Inferior parietal cortex (tissue), 1 donor: ENCODE data around the gene ZNF518A.
A peak's percentile ranks its signal among the peaks of the same experiment; 100 is the strongest.

Experiments
- DNase-seq: peaks from one replicate; pipeline ENCODE4 v3.0.0-alpha.2; 2016; ENCODE audit errors: extremely low spot score

ZNF518A gene

GRCh38 chr10:96129387-96130325 is at the start of gene ZNF518A:
TSS of gene ZNF518A (plus strand) at chr10:96130297. CDS start at chr10:96156323, 26,026 bp downstream.
- peak; percentile 93 for DNase-seq

DNA sequence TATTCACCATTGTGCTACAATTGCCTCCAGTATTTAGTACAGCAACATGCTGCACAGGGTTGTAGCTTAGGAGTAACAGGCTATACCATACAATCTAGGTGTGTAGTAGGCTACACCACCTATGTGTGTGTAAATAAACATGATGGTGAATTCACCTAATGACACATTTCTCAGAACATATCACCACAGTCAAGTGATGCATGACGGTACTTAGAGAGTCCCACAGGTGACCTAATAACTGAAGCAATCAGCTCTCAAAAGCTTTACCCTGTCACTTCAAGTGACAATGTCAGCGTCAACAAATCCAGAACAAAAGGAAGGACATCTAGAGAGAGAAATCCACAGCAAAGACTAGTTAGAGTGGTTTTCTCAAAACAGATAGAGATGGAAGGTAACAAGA is 47.9 kb upstream of the ZNF518A start:
- no peak for DNase-seq

GRCh38 chr10:96082748-96083147 is 47.3 kb upstream of the ZNF518A start:
- no peak for DNase-seq

DNA sequence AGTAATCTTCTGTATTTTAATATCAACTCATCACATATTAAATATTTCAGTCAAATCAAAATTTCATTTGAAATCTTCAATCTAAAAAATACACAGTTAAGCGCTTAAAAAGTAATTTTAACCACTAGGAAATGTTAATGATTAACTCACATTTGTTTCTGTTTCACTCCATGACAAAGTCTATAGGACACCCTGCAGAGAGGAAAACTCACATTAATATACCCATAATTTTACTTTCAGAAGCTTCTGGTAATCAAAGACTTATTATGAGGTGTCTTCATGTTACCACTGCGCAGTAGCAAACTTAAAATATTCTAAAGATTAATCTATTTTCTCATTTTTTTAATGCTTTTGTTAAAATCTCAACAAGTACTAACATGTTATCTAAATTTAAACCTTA is 41.0 kb upstream of the ZNF518A start:
- DNase-seq: no peak

- DNase-seq: peak; percentile 95
These were observed 40.2 kb upstream of the ZNF518A start for GRCh38 chr10:96089670-96090462.

- no peak for DNase-seq
These were observed 39.7 kb upstream of the ZNF518A start for GRCh38 chr10:96090463-96090800.

GRCh38 chr10:96092999-96093767 is 36.9 kb upstream of the ZNF518A start:
- no peak for DNase-seq

DNA sequence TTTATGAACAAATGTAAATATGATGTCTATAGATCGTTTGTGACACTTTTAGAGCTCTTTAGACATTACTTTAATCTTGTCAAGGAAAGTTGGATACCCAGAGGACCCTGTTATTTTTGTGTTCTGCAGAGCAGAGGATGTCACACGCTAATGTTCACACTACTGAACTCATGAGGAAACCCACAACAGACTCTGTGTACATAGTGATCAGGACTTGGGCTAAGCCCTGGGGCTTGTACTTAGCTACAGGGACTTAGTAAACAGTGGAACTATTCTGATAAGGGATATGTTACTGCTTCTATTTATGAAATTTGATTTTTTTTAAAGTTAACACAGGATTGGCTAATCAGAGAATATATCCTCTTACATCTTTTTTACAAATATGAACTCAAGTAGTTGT is 36.1 kb upstream of the ZNF518A start:
- DNase-seq: no peak

GRCh38 chr10:96096958-96097357 is 33.1 kb upstream of the ZNF518A start:
- no peak for DNase-seq

DNA sequence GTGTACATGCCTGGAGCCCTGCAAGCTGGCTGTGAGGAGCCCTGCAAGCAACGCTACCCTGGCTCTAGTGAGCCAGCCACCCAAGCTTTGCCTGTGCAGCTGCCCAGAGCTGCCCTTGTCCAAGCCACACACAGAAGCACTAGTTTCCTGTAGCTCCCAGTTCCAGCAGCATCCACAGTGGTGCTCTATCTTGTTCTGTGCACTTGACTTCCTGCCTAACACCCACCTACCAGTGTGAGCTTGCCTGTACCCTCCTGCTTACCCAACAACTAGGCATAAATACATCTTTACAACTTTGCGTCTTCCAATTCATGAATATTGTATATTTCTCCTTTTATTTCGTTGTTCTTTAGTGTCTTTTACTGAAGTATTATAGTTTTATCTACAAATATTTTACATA is 32.2 kb upstream of the ZNF518A start:
- DNase-seq: no peak

- no peak for DNase-seq
These were observed 22.5 kb upstream of the ZNF518A start for GRCh38 chr10:96107623-96108038.

DNA sequence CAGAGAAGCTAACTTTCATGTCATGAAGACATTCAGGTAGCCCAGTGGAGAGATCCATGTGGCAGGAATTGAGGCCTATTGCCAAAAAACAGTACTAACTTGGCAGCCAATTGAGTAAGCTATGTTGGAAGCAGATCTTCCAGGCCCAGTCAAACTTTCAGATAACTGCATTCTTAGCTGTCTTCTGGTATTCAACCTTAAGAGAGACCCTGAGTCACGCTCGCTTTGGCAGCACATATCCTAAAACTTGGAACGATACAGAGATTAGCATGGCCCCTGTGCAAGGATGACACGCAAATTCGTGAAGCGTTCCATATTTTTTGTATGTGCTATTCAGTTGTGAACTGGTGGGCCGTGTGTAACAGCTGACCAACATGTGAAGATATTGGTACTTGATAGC is 17.6 kb upstream of the ZNF518A start:
- DNase-seq: no peak

GRCh38 chr10:96118604-96119450 is 11.3 kb upstream of the ZNF518A start:
- no peak for DNase-seq

DNA sequence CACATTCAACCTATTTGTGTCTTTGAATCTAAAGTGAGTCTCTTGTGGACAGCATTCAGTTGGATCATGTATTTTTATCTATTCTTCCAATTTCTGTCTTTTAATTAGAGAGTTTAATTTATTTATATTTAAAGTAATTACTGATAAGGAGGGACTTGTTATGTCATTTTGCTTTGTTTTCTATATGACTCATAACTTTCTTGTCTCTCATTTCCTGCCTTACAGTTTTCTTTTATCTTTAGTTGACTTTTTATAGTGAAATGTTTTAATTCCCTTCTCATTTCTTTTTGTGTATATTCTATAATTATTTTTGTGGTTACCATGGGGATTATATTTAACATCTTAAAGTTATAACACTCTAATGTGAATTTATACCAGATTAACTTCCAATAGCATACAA is 7.3 kb upstream of the ZNF518A start:
- no peak for DNase-seq

GRCh38 chr10:96124230-96125141 is 5.6 kb upstream of the ZNF518A start:
- DNase-seq: no peak

- DNase-seq: no peak
These were observed 5.0 kb upstream of the ZNF518A start for GRCh38 chr10:96125142-96125515.

DNA sequence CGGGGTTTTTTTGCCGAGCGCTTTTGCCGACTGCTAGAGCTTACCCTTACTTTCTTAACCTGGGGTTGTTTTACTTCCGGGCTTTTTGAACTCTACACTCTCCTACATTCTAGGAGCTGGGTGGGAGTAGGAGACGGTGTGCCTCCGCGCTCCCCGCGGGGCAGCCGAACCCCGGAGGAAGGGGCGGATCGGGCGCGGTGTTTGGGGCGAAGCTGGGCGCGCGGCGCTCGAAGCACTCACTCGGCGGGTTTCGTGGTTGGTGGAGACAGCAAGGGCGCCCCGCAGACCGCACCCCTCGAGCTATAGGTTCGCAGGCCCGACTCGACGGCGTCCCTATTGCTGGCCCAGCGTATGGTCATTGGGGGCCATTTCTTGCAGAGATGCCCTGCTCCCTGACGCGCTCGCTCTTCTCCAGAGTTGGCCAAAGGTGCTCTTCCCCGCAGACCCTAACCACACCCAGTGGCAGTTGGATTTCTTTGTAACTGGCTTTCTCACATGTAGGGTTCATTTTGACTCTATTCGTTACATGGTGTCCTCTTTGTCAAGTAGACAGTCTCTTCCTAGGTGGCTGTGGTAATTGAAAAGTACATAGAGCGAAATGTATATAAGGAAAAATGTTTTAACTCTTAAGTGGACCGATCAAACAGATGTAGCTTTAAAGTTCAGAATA is 364 bp downstream of the ZNF518A start:
- peak; percentile 18 for DNase-seq

DNA sequence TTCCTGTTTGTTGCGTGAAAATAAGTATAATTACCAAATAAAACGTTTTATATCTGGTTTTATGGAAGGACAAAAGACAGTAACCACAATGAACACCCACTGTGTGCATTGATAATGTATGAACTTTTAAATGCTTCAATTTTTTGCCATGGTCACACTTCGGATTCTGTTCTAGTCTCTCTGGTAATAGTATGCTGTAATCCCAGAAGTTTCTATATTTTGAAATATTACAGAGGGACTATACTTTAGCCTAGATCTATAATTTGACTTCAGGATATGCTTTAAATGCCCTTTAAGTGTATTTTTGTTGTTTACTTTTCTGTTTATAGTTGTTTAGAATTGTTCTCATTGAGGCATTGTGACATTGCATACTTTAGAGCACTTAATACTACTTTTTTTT is 1.5 kb downstream of the ZNF518A start:
- no peak for DNase-seq

GRCh38 chr10:96133135-96133534 is 3.0 kb downstream of the ZNF518A start:
- no peak for DNase-seq

GRCh38 chr10:96136810-96137209 is 6.7 kb downstream of the ZNF518A start:
- no peak for DNase-seq
